GM18502 (cell line): ENCODE results near the gene LMTK2.

Experiments
- ATAC-seq: cut with Tn5 transposase; IDR thresholded peaks from one replicate; pipeline ENCODE4 v1.9.1; 2021; ENCODE audit warnings: mild to moderate bottlenecking; ENCODE audit not compliant: unreplicated experiment, poor library complexity

Gene LMTK2

DNA sequence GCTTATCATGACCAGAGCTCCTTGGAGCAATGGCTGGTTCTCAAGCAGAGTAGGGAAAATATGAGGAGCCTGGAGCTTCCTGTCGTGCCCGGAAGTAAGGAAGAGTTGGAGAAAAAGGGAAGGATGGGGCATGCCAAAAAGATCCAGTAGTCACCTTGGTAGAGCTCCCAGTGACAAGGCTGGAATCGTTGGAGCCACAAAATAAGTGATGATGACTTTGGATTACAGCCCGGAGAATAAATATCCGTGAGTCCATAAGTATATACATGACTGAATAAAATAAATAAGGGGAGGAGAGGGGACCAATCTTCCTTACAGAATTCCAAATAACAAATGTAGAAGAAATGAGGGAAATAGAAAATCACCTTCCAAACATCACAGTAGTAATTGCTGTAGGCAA lies 29.3 kb downstream of the LMTK2 start:
- no peak for ATAC-seq

DNA sequence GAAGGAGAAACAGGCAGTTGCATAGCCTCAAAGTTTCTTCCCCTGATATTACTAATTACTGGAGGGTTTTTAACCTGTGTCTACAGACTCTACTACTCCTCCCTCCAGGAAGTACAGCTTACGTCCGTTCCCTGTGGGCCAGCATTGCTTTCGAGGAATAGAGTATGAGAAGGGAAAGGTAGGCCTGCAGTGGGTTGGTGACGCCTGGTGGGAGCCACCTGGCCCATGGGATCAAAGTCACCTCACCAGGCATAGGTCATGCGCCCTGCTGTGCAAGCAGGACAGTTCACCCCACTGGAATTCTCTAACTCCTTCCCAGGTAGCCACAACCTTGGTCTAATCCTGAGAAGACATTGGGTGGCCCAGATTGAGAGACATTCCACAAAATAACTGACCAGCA lies 29.8 kb downstream of the LMTK2 start:
- no peak for ATAC-seq

DNA sequence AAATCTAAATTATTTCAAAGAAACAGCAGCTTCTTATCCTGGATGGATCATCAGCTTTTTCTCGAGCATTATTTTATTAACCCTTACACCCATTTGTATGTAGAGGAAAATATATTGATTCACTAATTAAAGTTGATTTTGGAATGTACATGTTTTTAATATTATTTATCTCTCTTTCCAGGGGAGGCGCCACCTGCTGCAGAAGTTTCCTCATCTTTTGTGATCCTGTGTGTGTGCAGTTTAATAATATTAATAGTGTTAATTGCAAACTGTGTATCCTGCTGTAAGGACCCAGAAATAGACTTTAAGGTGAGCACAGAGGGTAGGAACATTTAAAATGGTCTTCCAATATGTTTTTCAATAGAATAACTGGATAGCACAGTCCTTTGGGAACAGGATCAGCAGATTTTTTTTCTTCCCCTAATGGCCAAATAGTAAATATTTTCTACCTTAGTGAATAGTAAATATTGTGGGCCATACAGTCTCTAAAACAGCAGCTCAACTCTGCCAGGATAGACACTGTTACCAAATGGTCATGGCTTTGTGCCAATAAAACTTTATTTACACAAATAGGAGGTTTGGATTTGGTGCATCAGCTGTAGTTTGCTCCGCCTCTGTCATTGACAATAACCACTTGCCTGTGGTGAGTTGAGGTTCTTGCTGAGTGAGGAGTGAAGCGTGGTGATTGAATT lies 30.6 kb downstream of the LMTK2 start:
- no peak for ATAC-seq

DNA sequence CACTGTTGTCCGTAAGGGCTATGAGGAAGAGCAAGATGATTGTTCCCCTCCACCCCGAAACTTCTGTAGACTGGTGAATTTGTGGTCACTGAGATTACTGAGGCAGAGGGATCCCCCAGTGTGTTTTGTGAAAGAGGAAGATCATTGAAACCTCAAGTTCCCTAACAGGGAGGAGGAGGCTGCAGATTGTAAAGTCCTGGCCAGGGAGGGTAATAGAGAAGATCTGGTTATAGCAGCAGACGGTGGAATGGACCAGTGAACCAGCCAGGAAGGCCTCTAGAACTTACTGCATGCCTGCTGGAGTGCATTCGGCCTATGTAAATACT lies 31.1 kb downstream of the LMTK2 start:
- ATAC-seq = peak; percentile 88

DNA sequence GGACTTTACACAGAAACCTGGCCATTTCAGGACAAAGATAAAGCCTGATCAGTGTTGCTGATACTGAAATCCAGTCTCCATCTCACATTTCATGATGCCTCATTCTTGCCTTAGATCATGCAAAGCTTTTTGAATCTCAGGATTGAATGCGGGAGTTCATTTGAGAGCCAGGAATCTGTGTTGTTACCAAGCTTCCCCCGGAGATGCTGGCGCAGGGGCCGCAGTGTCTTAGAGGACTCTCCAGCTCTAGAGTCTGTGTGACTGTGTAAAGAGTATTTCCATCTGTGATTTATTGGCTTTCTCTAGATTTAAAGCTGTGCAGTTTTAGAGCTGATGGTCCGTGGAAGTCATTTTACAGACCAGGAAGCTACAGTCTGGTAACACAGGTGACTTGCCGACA lies 32.0 kb downstream of the LMTK2 start:
- no peak for ATAC-seq

DNA sequence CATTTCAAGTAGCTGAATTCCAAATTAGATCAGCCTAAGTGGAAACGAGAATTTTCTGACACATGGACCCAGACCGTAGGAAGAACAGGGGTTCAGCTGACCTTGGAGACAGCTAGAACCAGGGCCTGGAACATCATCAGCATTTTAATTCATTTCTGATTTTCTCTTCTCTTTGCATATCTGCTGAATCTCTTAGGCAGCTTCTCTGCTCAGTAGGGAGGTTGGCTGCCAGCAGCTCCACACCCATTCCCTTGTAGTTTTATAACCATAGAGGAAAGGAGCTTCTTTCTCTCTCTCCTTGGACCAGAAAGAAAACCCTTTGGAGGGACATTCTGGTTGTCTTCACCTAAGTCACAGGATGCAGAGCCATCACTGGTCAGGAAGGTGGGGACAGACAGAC lies 36.0 kb downstream of the LMTK2 start:
- no peak for ATAC-seq

DNA sequence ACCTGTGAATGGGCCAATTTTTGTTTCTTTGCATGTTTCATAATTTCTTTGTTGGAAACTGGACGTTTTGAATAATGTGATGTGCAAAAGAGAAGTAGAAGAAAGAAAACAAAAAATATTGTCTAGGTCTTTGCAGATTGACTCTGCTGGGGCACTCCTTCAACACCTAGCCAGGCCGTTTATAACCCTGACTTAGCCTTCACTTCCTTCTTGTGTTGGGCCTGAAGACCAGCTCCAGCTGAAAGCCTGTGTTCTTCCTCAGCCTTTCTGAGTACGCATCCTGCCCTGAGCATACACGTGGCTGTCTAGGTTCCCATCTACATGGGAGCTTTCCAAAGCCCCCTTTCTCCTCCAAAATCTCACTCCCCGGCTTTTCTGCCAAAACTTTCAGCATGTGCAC lies 41.9 kb downstream of the LMTK2 start:
- no peak for ATAC-seq

DNA sequence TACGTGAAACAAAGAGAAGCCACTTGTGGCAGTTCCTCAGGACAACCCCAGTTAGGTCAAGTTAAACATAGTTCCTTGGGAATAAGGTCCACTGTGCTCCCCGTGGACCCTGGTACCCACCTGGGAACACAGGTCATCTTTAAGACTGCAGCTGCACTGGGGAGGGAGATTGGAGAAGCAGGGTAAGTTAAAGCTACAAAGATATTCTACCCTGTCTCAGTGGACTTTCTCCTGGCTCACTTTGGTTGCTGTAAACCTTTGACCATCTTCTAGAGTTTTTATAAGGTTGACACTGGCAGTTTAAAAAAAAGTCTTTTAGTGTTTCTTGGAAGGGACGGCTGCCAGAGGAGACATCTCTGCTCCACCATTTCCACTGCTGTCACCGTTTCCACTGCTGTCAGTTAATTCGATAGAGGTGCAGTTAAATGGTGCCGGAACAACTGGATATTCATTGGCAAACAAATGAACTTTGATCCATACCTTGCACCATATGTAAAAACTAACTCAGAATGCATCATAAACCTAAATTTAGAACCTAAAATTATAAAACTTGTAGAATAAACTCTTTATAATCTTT lies 42.5 kb downstream of the LMTK2 start:
- ATAC-seq = no peak

DNA sequence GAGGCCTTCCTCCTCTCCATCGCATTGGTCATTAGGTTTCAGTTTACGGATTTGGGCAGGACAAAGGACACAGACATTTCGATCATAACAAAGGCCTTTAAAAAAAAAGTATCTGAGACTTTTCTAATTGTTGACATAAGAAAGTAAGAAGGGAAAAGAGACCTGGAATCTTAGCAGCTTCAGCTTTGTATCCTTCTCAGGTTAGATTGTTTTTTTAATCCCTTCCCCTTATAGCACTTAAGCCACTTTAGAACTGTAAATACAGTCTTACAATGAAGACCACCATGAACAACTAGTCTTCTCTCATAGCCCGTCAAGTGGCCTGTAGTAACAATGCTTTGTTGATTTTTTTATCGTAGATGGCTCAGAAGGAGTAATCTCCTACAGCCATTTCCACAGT lies 45.2 kb downstream of the LMTK2 start:
- no peak for ATAC-seq

DNA sequence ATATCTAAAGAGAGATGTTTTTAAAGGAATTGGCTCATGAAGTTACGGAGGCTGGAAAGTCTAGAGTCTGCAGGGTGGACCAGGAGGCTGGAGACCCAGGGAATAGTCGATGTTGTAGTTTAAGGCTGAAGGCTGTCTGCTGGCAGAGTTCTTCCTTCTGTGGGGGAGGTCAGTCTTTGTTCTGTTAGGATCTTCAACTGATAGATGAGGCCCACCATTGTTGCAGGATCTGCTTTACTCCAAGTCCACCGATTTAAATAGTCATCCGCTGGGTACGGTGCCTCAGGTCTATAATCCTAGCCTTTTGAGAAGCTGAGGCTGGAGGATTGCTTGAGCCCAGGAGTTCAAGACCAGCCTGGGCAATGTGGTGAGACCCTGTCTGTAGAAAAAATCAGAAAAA lies 50.0 kb downstream of the LMTK2 start:
- ATAC-seq = no peak

DNA sequence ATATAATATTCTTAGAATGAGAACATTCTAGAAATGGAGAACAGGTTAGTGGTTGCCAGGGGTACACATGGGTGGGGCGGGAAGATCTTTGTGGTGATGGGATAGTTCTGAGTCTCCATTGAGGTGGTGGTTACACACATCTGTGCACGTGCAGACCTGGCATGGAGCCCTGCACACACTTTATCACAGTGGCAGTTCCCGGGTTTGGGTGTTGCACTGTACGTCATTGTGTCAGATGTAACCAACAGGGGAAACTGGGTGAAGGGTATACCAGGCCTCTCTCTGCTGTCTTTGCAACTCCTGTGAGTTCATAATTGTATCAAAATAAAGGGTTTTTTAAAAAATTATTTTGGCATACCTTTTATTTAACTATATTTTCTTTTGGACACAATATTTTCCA lies 51.1 kb downstream of the LMTK2 start:
- ATAC-seq = no peak

DNA sequence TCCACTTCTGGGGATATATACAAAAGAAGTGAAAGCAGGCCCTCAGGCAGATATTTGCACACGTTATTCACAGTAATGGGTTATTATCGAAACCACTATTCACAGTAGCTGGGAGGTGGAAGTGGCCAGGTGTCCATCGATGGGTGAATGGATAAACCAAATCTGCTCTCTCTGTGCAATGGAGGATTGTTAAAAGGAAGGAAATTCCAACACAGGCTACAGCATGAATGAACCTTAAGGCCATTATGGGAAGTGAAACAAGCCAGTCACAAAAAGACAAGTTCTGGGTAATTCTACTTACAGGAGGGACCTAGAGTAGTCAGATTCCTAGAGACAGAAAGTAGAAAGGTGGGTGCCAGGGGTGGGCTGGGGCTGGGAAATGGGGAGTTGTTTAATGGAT lies 56.1 kb downstream of the LMTK2 start:
- peak; percentile 54 for ATAC-seq

DNA sequence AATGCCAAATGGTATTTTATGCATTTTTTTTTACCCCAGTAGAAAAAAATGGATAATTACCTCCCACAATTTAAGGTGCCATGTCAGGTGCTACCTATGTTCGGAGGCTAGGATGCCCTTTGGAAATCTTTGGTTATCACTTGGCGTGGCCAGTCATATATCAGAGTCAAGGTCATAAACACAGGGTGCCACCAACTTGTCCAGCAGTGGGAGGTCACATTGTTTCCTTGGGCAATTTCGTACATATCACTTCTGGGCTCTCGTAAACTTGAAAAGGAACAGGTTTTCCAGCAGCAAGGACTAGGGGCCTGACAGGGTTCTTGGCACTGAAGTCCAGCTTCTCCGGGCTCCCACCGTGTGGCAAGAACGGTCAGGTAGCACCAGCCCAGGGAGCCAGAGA lies 56.6 kb downstream of the LMTK2 start:
- ATAC-seq = no peak

DNA sequence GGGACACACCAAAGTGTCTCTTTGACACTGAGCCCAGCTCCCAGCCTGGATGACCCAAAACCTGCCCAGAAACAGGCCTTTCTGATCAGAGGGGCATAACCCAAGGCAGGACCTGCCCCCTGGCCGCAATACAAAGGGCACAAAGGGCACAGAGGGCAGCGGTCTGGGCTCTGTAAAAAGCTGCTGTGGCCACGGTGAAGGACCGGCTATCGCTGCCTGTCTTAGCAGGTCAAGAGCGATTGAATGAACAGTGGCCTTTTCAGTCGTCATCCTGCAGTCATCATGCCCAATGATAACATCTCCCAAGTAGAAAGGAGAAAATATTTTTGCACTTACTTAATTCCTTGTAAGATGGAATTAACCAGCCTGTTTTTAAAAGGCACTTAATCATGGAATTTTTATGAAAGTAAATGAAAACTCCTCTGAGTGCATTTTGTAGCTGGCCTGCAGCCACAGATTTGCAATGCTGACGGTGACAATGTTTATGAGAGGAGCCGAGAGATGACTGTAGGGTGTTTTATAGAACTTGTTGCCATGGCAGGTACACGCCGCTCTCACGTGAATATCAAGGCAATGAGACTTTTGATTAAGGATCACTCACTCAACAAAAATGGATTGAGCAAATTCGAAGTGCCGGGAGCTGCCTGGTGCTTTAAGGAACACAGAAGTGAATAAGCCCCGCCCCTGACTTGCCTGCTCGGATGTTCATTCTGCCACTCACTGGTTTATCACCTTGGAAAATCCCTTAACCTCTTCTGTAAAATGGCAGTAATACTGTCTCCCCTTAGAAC lies 57.2 kb downstream of the LMTK2 start:
- no peak for ATAC-seq

DNA sequence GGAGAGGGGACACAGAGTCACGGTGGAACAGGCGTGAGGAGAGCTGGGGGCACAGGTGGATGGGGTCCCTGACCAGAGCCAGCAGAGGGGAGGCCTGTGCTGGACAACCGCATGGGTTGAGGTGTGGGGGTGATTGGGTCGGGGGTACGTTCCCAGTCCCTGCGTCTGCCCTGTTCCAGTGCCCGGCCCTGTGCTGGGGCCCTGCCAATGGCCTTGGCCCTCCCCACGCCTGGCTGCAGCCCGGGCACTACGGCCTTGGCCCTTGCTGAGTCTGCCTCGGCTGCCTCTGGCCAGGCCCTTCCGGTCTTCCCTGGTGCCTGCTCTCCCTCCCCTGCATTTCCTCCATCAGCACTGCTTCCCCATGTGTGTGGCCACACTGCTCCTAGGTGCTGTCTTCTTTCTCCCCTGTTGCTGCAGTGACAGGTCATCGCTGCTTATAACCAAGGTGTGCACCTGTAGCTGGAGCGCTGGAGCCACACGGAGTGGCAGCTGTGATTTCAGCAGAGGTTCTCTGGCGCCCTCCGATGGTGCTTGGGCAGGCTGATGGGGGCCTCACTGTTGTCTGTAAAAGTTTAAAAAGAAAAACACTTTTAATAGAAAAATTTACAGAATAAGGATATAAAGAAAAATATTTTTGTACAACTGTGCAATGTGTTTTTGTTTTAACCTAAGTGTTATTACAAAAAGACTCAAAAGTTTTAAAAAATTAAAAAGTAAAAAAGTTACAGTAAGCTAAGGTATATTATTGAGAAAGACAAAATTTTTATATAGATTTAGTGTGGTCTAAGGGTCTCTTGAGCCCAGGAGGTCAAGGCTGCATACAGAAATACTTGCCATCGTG lies 59.4 kb downstream of the LMTK2 start:
- ATAC-seq = peak; percentile 74

DNA sequence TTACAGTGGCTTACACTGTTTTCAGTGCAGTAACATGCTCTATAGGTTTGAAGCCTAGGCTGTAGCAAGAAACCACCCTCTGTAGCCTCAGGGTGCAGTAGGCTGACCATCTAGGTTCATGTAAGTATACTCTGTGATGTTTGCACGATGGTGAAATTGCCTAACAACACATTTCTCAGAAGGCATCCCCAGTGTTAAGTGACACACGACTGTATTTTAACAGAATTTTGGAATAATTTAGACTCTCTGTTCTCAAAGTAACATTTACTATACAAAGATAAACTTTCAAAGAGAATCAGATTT lies 60.0 kb downstream of the LMTK2 start:
- ATAC-seq = no peak

DNA sequence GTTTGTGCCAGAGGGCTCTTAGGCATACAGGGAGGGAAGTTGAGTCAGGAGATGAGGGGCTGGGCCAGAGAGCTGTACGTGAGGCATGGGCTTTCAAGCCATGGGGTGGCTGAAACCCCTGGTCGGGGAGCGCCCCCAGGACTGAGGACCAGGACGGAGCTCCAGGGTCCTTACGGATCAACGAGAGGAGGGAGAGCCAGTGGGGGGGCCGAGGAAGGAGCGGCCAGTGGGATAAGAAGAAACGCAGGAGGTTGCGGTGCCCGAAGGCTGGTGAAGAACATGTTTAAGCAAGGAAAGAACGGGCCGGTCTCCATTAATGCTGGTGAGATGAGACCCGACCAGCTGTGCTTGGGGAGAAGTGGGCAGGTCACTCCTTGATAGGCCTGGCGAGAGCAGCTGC lies 61.0 kb downstream of the LMTK2 start:
- no peak for ATAC-seq

DNA sequence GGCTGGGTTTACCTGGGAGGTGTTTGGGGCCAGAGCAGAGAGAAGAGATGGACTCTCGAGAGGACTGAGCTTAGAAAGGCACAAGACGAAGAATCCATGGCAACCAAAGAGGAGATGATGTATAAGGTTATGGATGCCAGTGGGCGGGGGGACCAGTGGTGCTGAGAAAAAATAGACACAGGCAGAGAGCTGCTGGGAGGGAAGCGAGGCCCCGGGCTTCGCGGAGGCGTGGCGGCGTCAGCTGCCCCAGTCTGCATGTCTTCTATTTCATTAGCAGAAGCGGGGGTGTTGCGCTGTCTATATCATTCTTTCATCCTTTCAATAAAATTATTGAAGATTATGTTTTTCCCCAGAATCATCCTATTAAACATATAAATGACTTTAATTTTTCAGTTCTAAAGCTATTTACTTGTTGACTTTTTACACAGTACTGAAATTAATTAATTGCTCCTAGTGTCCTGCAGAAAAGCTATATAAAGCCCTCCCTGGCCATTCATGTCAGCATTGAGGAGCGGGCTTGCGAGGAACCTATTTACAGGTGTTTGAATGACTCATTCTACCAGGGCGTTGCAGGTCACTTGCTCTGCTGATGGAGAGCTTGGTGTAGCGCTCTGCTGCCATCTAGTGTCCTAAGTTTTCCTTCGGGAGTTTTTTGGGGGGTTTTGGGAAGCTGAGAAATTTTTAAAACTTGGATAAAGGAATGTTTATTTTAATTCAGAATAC lies 61.7 kb downstream of the LMTK2 start:
- ATAC-seq = peak; percentile 64

DNA sequence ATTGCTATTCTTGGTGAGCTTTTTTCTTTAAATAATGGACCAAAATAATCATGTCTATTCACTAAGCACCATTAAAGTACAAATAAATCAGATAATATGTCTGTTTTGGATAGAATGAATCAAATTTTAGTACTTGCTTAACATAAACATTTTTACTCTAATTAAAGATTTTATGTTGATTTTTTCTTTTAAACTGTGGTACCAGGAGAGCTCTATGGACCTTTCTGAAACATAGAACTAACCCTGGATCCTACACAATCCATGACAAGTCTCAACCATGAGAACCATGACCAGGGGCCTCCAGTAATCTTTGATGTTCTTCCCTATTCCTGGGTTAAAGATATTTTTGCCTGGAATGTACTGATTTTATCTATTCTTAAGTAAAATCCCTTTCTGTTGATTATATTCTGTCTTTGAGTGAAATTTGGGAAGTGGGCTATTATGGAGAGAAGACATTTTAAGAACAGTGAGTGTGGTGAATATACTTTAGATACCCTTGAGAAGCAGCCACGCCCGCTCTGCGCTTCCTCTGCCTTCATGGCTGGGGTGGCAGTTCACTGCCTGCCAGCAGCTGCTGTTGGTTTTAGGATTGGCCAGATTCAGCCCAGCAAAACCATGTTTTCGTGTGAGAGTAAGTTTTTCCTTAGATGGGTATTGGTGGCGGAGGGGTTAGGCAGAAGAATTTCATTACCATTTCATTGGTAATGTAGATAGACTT lies 62.4 kb downstream of the LMTK2 start:
- ATAC-seq = no peak

DNA sequence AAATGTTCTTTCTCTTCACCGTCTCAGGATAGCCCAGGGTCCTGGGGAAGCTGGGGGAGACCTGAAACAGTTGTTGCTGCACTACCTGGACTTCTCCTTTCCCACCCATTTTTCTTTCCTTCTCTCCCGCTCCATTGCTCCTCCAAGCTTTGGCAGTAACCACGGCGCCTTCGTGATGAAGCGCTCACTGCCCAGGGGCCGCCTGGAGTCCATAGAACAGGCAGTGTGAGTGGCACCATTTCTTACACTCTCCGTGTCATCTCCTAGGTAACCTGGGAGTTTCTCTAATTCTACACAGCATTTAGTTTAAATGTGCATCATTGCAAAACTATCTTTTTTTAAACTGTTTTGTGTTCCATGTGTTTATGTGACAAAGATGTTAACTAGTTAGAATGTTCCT lies 64.3 kb downstream of the LMTK2 start:
- no peak for ATAC-seq
